Thymus (tissue), 11 donors: Measurements from ENCODE around the gene CORO6. TPM values are rescaled to one million over a fixed set of nuclear protein-coding genes. Genes with fewer than 3 reads are reported as not detected.
"Not testable (repeated sequence)": the region's sequence is repeated elsewhere in the genome, so short reads cannot be mapped to it uniquely, and the experiment has no call there.

ENCODE experiments used
- DNase-seq, 9 donors: peaks; one replicate each; pipeline ENCODE4 v3.0.0-alpha.2; 2013; ENCODE audit warnings: low spot score in 9 of 9, low read depth in 6 of 9, missing footprints in 1 of 9
- H3K27ac ChIP-seq, 2 donors: one replicate each; pipeline ENCODE4 v1.5.1; 2013; ENCODE audit warnings: control low read depth in 1 of 2, low read depth in 1 of 2, low read length in 1 of 2, mild to moderate bottlenecking in 1 of 2, moderate library complexity in 1 of 2
- H3K27me3 ChIP-seq, 2 donors: one replicate each; pipeline ENCODE4 v1.5.1; 2013; ENCODE audit warnings: low read length in 1 of 2; ENCODE audit not compliant: control insufficient read depth in 2 of 2, insufficient read depth in 1 of 2
- H3K36me3 ChIP-seq, 2 donors: one replicate each; pipeline ENCODE4 v1.5.1; 2013; ENCODE audit warnings: low read length in 1 of 2, mild to moderate bottlenecking in 1 of 2, moderate library complexity in 1 of 2; ENCODE audit not compliant: control insufficient read depth in 2 of 2, insufficient read depth in 2 of 2
- H3K4me1 ChIP-seq, 2 donors: one replicate each; pipeline ENCODE4 v1.5.1; 2013; ENCODE audit warnings: low read length in 2 of 2; ENCODE audit not compliant: control insufficient read depth in 2 of 2, insufficient read depth in 2 of 2
- H3K4me3 ChIP-seq, 2 donors: one replicate each; pipeline ENCODE4 v1.5.1; 2013; ENCODE audit warnings: low read length in 2 of 2, control low read depth in 1 of 2, mild to moderate bottlenecking in 1 of 2
- H3K9me3 ChIP-seq, 2 donors: one replicate each; pipeline ENCODE4 v1.5.1; 2013; ENCODE audit warnings: low read length in 1 of 2, mild to moderate bottlenecking in 1 of 2; ENCODE audit not compliant: control insufficient read depth in 2 of 2, insufficient read depth in 1 of 2
- WGBS: extraction: QIAGEN DNeasy Blood & Tissue Kit; methylation state at CpG from one replicate; pipeline ENCODE4 v1.1.7; 2013; 5-methylcytosine and 5-hydroxymethylcytosine counted together
- polyA plus RNA-seq: library from polyadenylated mRNA; stranded (reverse); fragments of 200-250 nt; gene quantifications from one replicate; pipeline ENCODE4 v1.2.3, GENCODE V29; 2013
- total RNA-seq: library from RNA; stranded (reverse); fragments of 120-200 nt; gene quantifications from one replicate; pipeline ENCODE4 v1.2.4, GENCODE V29; 2013
- donor health status: healthy.

Gene CORO6
- total and polyA plus RNA-seq, 2 donors: 2.4 to 17.0 TPM

- Histone ChIP-seq H3K36me3 (peaks cover 20 to 61% of the 10 kb centered on the region in 2 donors), H3K27me3 (no peaks in the 10 kb centered on the region), H3K27ac (no peak overlapping the region), H3K9me3 (no peaks in the 10 kb centered on the region), H3K4me3 (no peak overlapping the region), H3K4me1 (no peaks in the 10 kb centered on the region)
- no peak for DNase-seq
- WGBS: 40% methylated on average over 2 of the region's 2 CpGs
Measured at GRCh38 chr17:29659155-29659554, 36.4 kb upstream of the CORO6 start.

- Histone ChIP-seq H3K4me3 (no peak overlapping the region), H3K4me1 (no peaks in the 10 kb centered on the region), H3K27ac (no peak overlapping the region), H3K9me3 (no peaks in the 10 kb centered on the region), H3K36me3 (peaks cover 9 to 52% of the 10 kb centered on the region in 2 donors), H3K27me3 (no peaks in the 10 kb centered on the region)
- WGBS: over 99% methylated on average over 6 of the region's 6 CpGs
- DNase-seq: no peak
Measured at GRCh38 chr17:29655323-29655722, 32.6 kb upstream of the CORO6 start.

GRCh38 chr17:29653995-29654714 is 31.4 kb upstream of the CORO6 start:
- DNase-seq: no peak

GRCh38 chr17:29652976-29653375 is 30.3 kb upstream of the CORO6 start:
- DNase-seq: no peak
- Histone ChIP-seq H3K36me3 (peaks cover 20 to 69% of the 10 kb centered on the region in 2 donors), H3K4me3 (no peak overlapping the region), H3K27me3 (no peaks in the 10 kb centered on the region), H3K4me1 (no peaks in the 10 kb centered on the region), H3K9me3 (no peaks in the 10 kb centered on the region), H3K27ac (no peak overlapping the region)

More at GRCh38 chr17:29653995-29654714, 31.4 kb upstream of the CORO6 start:
- Histone ChIP-seq H3K27ac (no peak overlapping the region), H3K27me3 (no peaks in the 10 kb centered on the region), H3K4me1 (no peaks in the 10 kb centered on the region), H3K4me3 (no peak overlapping the region), H3K9me3 (no peaks in the 10 kb centered on the region), H3K36me3 (peaks cover 9 to 63% of the 10 kb centered on the region in 2 donors)
- WGBS: 97% methylated on average over 1 of the region's 1 CpG

- H3K27me3 ChIP-seq, H3K4me1 ChIP-seq, H3K9me3 ChIP-seq, DNase-seq, H3K27ac ChIP-seq, H3K4me3 ChIP-seq: not testable (repeated sequence)
- peaks cover 23 to 74% of the 10 kb centered on the region in 2 donors for H3K36me3 ChIP-seq
- 97% methylated on average over 7 of the region's 7 CpGs for WGBS
Measured at GRCh38 chr17:29651913-29652312, 29.2 kb upstream of the CORO6 start.

GRCh38 chr17:29650396-29650795 is 27.7 kb upstream of the CORO6 start:
- Histone ChIP-seq H3K27me3 (no peaks in the 10 kb centered on the region), H3K36me3 (peaks cover 17 to 80% of the 10 kb centered on the region in 2 donors), H3K4me1 (no peaks in the 10 kb centered on the region), H3K9me3 (no peaks in the 10 kb centered on the region), H3K4me3 (no peak overlapping the region), H3K27ac (no peak overlapping the region)
- 96% methylated on average over 4 of the region's 4 CpGs for WGBS
- DNase-seq: no peak

DNA sequence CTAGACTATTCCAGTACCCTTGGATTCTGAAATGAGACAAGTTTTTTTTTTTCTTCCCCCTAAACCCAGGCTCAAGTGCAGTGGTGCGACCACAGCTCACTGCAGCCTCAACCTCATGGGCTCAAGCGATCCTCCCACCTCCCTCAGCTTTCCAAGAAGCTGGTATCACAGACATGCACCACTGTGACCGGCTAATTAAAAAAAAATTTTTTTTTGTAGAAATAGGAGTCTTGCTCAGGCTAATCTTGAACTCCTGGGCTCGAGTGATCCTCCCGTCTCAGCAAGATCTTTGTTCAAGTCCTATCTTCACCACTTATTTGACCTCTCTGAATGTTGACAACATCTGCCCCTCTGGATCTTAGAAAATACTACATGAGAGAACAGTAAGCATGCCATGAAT is 26.6 kb upstream of the CORO6 start:
- WGBS: 98% methylated on average over 5 of the region's 5 CpGs
- no peak for DNase-seq

DNA sequence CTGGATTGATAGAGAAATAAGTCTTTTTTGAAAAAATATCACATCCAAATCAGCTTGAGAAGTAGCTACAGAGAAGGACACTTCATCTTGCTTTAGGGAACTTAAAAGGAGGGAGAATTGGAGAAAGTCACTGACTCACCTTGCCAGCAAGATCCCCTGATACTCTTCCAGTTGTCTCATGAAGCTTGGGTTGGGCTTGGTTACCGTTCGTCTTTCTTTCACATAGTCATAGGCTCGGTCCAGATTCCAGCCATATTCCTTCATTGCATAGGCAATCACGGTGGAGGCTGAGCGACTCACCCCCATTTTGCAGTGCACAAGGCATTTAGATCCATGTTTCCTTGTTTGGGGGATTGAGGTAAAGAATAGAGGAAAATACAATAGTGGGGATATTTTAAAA is 25.3 kb upstream of the CORO6 start:
- Histone ChIP-seq H3K4me1 (peaks cover 0 to 6% of the 10 kb centered on the region in 2 donors), H3K27me3 (no peaks in the 10 kb centered on the region), H3K9me3 (no peaks in the 10 kb centered on the region), H3K36me3 (peaks cover 29 to 79% of the 10 kb centered on the region in 2 donors), H3K27ac (no peak overlapping the region), H3K4me3 (no peak overlapping the region)
- no peak for DNase-seq
- 99% methylated on average over 5 of the region's 5 CpGs for WGBS

More for the DNA sequence above, 26.6 kb upstream of the CORO6 start:
- H3K27ac ChIP-seq: no peak overlapping the region
- no peak overlapping the region for H3K4me3 ChIP-seq
- H3K36me3 ChIP-seq: peaks cover 21 to 79% of the 10 kb centered on the region in 2 donors
- H3K9me3 ChIP-seq: no peaks in the 10 kb centered on the region
- H3K4me1 ChIP-seq: no peaks in the 10 kb centered on the region
- no peaks in the 10 kb centered on the region for H3K27me3 ChIP-seq

DNA sequence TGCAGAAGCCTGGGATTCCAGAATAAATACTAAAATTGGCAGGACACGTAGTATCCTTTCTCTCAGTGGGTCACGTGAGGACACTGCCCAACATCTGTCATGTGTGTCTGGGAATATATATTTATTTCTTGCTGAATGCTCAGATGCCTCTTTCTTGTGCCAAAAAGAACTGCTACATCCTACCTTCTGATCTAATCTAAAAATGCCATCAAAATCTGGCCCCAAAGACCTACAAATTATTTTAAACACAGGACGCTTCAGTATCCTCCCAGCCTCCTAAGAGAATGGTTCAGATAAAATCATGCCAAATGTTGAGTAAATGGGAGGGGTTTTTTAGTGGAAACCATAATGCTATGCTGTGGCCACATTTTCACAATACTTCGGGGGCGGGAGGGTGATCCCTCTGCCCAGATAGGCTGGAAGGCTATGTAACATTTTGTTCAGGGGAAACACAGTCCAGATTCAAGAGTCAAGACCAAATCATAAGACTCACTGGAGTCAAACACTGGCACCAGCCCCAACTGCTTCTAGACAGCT is 22.9 kb upstream of the CORO6 start:
- Histone ChIP-seq H3K27ac (no peak overlapping the region), H3K4me1 (peaks cover 0 to 22% of the 10 kb centered on the region in 2 donors), H3K4me3 (no peak overlapping the region), H3K9me3 (no peaks in the 10 kb centered on the region), H3K27me3 (no peaks in the 10 kb centered on the region), H3K36me3 (peaks cover 28 to 79% of the 10 kb centered on the region in 2 donors)
- WGBS: 94% methylated on average over 5 of the region's 5 CpGs
- DNase-seq: no peak
